HG02970 (cell line): ENCODE data around the gene PHTF1.

Experiments used
- ATAC-seq: cut with Tn5 transposase; IDR thresholded peaks from one replicate; pipeline ENCODE4 v1.9.1; 2021; ENCODE audit warnings: mild to moderate bottlenecking, moderate library complexity, moderate number of reproducible peaks; ENCODE audit not compliant: unreplicated experiment, low FRiP score

The PHTF1 gene

DNA sequence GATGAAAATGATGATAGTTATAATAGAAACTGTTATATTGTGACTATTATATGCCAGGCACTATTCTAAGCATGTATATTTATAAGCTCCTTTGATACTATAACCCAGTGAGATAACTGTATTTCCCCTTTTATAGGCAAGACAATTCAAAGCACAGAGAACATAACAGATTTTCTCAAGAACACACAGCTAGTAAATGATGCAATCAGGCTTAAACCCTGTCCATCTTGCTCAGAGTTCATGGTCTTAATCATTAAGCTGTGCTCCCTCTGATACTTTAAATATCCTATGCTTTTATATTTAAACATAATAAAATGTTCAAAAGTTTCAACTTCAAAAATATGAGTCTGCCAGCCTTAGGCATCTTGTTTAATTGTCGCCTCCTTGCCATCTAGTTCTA lies 88.6 kb downstream of the PHTF1 start:
- ATAC-seq: no peak

DNA sequence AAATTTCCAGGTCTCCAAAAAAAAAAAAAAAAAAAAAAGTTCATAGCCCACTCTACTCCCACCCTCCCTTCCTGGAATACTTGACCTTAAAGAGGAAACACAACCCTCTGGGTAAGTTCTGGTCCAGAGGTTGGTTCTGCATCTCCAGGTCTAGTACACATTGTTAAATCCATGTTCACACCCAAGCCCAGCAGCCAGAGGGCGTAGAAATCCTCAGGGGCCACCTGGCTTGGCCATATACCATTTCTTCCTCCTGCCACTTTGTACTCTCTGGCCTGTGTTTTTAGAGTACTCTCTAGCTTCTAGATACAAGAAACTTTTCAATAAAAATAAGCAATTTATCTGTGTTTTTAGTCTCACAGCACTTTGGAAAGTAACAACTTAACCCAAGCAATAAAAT lies 89.3 kb downstream of the PHTF1 start:
- no peak for ATAC-seq

DNA sequence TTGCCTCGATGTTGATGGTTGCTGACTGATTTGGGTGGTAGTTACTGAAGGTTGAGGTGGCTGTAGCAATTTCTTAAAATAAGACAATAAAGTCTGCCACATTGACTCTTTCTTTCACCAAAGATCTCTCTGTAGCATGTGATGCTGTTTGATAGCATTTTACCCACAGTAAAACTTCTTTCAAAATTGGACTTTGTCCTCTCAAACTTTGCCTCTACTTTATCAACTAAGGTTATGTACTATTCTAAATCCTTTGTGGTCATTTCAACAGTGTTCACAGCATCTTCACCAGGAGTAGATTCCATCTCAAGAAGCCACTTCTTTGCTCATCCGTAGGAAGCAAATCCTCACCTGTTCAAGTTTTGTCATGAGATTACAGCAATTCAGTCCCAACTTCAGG lies 93.2 kb downstream of the PHTF1 start:
- ATAC-seq: no peak

DNA sequence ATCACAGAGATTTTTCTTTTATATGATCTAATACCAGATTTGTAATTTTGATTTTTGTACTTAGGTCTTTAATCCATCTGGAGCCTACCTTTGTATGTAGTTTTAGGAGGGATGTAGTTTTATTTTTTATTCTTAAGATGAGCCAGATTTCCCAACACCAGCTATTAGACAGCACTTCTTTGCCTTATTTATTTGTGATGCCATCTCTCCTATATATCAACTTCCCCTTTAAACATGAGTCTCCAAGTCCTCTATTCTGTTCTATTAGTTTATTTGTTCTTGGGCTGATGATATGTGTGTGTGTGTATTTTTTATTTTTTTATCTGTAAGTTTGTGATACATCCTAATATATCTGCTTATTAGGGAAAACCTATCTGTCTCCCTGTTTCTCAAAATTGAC lies 94.2 kb downstream of the PHTF1 start:
- ATAC-seq: no peak

DNA sequence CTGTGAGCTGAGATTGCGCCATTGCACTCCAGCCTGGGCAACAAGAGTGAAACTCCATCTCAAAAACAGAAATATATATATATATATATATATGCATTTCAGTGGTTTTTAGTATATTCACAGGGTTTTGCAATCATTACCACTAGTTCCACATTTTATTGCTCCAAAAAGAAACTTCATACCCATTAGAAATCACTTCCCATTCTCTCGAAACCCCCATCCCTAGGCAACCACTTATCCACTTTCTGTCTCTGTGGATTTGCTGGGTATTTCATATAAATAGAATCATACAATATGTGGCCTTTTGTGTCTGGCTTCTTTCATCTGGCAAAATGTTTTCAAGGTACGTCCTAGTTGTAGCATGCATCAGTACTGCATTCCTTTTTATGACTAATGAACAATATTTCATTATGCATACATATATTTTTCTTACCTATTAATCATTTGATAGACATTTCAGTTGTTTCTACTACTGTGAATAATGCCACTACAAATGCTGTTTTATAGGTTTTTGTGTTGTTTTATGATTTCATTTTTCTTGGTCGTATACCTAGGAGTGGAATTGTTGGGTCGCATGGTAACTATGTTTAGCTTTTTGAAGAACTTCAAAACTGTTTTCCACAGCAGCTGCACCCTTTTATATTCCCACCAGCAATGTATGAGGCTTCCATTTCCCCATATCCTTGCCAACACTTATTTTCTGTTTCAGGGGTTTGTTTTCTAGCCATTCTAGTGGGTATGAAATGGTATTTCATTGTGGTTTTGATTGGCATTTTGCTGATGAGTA lies 95.9 kb downstream of the PHTF1 start:
- no peak for ATAC-seq

DNA sequence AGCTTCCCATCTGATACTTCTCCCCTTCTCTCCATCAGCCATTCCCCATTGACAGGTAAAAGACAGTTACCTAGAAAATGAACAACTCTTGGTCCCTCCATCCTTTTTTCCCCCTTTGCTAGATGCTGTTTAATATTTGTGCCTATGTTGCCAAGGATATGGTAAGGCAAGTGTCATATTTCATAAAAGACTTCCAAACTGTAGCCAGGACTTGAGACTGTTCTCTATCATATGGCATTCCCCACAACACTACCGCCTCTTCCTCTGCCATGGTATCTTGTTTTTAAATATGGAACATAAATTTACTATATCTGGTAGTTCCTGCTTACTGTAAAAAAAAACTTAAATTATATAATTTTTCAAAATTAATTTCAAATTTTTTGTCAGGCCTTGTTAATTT lies 97.2 kb downstream of the PHTF1 start:
- ATAC-seq: no peak

DNA sequence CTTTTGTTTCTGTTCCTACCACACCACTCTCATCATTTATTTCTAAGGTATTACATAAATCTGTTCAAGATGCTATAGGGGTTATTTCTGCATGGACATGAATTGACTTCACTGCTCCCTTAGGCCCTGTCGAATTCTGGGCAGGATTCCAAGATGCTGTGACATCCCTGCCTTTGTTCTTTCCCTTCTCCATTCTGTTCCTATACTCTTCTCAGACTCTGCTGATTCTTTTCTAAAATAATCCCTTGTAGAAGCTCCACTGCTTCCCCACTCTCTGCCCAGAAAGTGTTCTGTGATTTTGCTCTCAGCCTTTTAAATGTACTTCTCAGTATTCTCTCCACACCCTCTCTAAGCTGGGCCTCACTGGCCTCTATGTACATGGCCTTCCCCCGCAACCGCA lies 99.2 kb downstream of the PHTF1 start:
- ATAC-seq: no peak

DNA sequence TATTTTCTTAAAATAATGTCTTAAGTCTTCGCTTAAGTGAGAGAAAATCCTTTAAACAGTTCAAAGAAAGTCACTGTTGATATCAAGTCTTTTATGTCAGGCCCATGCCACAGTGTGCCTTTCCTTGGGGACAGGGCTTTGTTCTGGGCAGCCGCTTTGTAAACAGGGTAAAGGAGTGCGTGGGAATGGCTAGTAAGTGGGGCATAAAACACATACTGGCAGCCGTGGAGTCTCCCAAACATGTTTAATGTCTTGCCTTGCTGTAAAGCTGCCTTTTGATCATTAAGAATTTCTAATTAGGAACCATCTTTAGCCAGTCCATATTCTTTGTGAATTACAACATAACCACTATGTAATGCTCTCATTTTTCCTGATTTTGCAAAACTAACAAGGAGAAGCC lies 99.7 kb downstream of the PHTF1 start:
- no peak for ATAC-seq

DNA sequence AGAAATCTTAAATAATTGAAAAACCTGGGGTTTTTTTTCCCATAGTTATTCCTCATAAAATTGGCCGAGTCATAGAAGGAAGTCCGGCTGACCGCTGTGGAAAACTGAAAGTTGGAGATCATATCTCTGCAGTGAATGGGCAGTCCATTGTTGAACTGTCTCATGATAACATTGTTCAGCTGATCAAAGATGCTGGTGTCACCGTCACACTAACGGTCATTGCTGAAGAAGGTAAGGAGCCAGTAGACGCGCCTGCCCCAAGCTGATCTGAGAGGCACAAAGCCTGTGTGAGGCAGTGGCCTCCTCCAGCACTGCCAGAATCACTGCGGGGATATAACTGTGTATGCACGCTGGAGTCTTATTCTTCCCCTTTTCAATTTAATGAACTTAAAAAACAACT lies 100.3 kb downstream of the PHTF1 start:
- no peak for ATAC-seq

DNA sequence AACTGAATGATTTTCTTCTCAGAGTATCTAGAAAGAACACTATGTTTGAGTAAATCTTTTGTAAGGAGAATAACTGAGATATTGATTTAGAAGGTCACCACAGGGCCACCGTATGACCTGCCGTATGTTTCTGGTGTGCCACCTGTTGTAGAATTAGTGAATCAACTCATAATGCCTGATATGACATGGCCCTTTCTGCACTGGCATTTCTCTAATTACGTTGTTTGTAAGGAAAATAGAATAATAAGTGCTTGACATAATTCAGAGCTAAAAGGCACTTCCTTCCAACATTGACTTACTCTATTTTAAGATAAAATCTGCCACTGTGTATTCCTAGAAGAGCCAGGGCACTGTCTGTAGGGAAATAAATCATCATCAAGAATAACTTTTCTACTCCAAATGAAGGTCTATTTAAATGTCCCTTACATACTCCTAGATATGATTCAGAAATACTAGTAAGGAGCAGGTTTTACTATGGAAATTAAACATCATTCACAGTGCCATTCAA lies 101.7 kb downstream of the PHTF1 start:
- no peak for ATAC-seq

DNA sequence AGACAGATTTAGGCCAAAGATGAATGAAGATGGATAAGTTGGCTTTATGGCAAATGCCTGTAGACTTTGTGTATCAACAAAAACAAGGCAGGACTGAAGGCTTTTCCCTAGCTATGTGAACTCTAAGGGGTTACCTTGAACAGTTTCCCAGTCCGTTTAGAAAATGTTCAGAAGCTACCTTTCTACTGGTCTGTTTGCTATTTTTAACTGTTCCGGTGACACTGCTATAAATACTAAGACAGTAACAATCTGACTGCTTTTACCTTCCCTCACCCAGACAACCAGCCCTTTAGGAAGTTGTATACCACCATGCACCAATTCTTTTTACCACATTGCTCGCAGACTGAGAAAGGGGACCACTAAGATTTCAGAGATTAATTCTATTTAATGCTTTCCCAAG lies 102.2 kb downstream of the PHTF1 start:
- ATAC-seq: no peak

DNA sequence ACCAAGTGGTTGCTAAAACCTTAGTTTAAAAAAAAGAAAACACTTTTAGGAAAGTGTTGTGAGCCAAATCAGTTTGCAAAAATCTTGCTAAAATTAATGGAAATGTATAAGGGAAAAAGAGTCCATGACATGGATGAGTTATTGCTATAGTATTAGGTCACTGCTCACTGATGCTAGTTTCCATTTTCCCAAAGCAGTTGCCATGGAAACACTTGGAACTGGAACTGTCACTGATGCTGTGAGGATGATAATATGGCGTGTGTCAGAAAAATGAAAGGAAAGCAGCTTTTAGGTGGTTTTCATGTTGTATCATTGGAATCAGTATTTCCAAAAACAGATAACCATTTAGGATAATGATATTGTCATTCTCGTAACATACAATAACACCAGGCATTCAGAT lies 104.4 kb downstream of the PHTF1 start:
- no peak for ATAC-seq

DNA sequence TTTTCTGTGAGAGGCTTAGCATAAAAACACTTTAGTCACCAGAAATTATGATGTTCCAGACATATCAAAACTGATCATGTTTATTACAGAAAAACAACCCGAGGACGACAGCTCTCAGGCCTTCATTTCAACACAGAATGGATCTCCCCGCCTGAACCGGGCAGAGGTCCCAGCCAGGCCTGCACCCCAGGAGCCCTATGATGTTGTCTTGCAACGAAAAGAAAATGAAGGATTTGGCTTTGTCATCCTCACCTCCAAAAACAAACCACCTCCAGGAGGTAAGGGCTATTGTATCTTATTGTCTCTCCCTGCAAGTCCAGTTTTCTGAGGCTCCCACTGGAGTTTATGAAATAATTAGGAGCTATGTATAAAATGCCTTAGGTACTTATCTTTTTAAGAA lies 105.5 kb downstream of the PHTF1 start:
- no peak for ATAC-seq

DNA sequence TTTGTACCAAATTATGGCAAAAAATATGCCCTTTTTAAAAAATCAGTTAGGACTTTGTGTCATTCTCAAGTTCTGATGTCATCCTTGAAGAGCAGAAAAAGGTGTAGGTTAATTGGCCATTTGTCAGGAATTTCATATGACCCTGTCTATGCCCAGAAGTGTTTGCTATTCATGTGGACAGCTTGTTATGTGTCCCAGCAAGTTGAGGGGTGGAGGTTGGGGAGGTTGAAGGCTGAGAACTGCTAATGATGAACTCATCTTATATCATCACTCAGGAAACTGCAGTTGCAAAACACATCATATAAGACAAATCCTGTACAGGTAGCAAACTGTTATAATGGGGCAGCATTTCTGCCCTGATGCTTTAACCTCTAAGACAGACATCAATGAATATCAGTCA lies 106.5 kb downstream of the PHTF1 start:
- ATAC-seq: no peak

DNA sequence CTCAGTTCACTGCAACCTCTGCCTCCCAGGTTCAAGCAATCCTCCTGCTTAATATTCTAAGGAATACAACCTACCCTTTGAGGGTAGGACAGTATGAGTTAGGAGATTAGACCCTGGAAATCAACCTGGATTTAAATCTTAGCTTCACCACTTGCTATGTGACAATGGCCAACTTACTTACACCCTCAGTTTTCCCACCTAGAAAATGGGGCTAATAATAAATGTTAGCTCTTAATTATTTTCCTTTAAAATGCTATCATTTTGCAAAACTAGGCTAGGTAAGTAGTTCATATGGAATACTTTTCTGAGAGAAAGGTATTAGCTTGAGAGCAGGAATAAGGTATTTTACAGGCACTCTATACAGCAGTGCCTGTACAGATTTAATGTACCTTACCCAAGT lies 110.8 kb downstream of the PHTF1 start:
- no peak for ATAC-seq

DNA sequence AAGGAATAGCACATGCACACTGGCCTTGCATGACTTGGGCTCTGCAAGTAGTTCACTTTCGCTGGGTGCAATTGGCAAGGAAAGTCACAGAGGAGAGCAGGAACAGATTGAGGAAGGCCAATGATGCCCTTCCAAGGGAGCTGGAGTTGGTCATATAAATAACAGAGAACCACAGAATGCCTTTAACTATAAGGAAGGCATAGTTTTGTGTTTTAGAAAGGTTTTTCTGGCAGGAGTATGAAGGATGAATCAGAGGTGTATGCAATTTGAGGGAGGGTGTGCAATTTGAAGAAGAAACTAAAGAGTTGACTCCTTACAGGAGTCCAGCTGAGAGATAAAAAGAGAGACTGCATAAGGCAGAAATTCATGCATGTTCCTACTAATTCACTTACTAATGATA lies 112.1 kb downstream of the PHTF1 start:
- ATAC-seq: no peak
